Measurements from ENCODE around the gene ZCCHC2. TPM values are rescaled to one million over a fixed set of nuclear protein-coding genes. Genes with fewer than 3 reads are reported as not detected.
A peak's percentile ranks its signal among the peaks of the same experiment; 100 is the strongest.

Gene ZCCHC2
- total and polyA plus RNA-seq, 2 of the 13 experiments (the other 11 are each of a cell fraction or from before 2014, with no cell fraction given) = 62.5 to 76.1 TPM

DNA sequence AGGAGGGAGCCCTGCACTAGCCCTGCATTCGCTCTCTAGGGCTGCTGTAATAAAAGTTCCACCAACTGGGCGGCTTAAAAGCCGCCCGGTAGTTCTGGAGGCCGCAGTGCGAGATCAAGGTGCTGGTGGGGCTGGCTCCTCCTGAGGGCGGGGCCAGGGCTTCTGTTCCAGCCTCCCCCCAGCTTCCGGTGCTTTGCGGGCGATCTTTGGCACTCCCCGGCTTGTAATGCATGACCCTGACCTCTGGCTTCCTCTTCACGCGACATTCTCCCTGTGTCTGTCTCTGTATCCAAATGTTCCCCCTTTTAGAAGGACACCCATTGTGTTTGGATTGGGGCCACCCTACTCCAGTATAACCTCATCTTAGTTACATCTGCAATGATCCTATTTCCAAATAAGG lies 84.5 kb downstream of the ZCCHC2 start (continued):
- no peak for TF ChIP-seq ZNF615 (CRISPR knock-in tag; IDR thresholded peaks at IDR 0.05; ENCODE audit: borderline replicate concordance)
- TF ChIP-seq GABPB1 (CRISPR knock-in tag; IDR thresholded peaks at IDR 0.05) = peak; percentile 81
- TF ChIP-seq ZNF839 (CRISPR knock-in tag; IDR thresholded peaks at IDR 0.05; ENCODE audit: borderline replicate concordance) = no peak
- TF ChIP-seq ZNF577 (CRISPR knock-in tag; IDR thresholded peaks at IDR 0.05; ENCODE audit: borderline replicate concordance, low read depth) = no peak
- no peak for TF ChIP-seq ZNF44 (CRISPR knock-in tag; IDR thresholded peaks at IDR 0.05)
- TF ChIP-seq, protein P1, sequence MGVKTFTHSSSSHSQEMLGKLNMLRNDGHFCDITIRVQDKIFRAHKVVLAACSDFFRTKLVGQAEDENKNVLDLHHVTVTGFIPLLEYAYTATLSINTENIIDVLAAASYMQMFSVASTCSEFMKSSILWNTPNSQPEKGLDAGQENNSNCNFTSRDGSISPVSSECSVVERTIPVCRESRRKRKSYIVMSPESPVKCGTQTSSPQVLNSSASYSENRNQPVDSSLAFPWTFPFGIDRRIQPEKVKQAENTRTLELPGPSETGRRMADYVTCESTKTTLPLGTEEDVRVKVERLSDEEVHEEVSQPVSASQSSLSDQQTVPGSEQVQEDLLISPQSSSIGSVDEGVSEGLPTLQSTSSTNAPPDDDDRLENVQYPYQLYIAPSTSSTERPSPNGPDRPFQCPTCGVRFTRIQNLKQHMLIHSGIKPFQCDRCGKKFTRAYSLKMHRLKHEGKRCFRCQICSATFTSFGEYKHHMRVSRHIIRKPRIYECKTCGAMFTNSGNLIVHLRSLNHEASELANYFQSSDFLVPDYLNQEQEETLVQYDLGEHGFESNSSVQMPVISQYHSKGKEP (CRISPR knock-in tag; IDR thresholded peaks at IDR 0.05) = no peak
- no peak for TF ChIP-seq ZNF317 (CRISPR knock-in tag; IDR thresholded peaks at IDR 0.05)
- TF ChIP-seq KLF11 (CRISPR knock-in tag; IDR thresholded peaks at IDR 0.05) = no peak
- no peak for TF ChIP-seq KDM5A (IDR thresholded peaks at IDR 0.05; ENCODE audit: borderline replicate concordance, low read length)
- peak; percentile 24 for TF ChIP-seq ASH2L (IDR thresholded peaks at IDR 0.05; ENCODE audit: insufficient read length, low read depth, low read length)
- TF ChIP-seq, protein P2, sequence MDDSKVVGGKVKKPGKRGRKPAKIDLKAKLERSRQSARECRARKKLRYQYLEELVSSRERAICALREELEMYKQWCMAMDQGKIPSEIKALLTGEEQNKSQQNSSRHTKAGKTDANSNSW (CRISPR knock-in tag; IDR thresholded peaks at IDR 0.05; ENCODE audit: borderline replicate concordance) = no peak
- no peak for TF ChIP-seq NFRKB (IDR thresholded peaks at IDR 0.05)
- TF ChIP-seq ZNF790 (CRISPR knock-in tag; IDR thresholded peaks at IDR 0.05; ENCODE audit: borderline replicate concordance) = no peak
- TF ChIP-seq, protein P3, sequence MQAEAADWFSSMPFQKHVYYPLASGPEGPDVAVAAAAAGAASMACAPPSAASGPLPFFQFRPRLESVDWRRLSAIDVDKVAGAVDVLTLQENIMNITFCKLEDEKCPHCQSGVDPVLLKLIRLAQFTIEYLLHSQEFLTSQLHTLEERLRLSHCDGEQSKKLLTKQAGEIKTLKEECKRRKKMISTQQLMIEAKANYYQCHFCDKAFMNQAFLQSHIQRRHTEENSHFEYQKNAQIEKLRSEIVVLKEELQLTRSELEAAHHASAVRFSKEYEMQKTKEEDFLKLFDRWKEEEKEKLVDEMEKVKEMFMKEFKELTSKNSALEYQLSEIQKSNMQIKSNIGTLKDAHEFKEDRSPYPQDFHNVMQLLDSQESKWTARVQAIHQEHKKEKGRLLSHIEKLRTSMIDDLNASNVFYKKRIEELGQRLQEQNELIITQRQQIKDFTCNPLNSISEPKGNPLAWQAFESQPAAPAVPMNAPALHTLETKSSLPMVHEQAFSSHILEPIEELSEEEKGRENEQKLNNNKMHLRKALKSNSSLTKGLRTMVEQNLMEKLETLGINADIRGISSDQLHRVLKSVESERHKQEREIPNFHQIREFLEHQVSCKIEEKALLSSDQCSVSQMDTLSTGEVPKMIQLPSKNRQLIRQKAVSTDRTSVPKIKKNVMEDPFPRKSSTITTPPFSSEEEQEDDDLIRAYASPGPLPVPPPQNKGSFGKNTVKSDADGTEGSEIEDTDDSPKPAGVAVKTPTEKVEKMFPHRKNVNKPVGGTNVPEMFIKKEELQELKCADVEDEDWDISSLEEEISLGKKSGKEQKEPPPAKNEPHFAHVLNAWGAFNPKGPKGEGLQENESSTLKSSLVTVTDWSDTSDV (CRISPR knock-in tag; IDR thresholded peaks at IDR 0.05) = no peak
- TF ChIP-seq POGZ (CRISPR knock-in tag; IDR thresholded peaks at IDR 0.05) = peak; percentile 74
- TF ChIP-seq ZNF326 (CRISPR knock-in tag; IDR thresholded peaks at IDR 0.05; ENCODE audit: borderline replicate concordance) = no peak
- TF ChIP-seq RBFOX2 (IDR thresholded peaks at IDR 0.05; ENCODE audit: low read depth, low read length) = no peak
- TF ChIP-seq MIXL1 (CRISPR knock-in tag; IDR thresholded peaks at IDR 0.05) = no peak; the same call in 1 of the 2 replicates
- TF ChIP-seq, protein P4, sequence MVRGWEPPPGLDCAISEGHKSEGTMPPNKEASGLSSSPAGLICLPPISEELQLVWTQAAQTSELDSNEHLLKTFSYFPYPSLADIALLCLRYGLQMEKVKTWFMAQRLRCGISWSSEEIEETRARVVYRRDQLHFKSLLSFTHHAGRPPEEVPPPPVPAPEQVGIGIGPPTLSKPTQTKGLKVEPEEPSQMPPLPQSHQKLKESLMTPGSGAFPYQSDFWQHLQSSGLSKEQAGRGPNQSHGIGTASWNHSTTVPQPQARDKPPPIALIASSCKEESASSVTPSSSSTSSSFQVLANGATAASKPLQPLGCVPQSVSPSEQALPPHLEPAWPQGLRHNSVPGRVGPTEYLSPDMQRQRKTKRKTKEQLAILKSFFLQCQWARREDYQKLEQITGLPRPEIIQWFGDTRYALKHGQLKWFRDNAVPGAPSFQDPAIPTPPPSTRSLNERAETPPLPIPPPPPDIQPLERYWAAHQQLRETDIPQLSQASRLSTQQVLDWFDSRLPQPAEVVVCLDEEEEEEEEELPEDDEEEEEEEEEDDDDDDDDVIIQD (CRISPR knock-in tag; IDR thresholded peaks at IDR 0.05; ENCODE audit: low read depth) = peak; percentile 78; the same call in 1 of the 2 replicates
- TF ChIP-seq ZMYM2 (CRISPR knock-in tag; IDR thresholded peaks at IDR 0.05) = no peak
- no peak for TF ChIP-seq PHF20 (CRISPR knock-in tag; IDR thresholded peaks at IDR 0.05)
- TF ChIP-seq ZNF550 (CRISPR knock-in tag; IDR thresholded peaks at IDR 0.05; ENCODE audit: borderline replicate concordance) = no peak
- TF ChIP-seq, protein P5, sequence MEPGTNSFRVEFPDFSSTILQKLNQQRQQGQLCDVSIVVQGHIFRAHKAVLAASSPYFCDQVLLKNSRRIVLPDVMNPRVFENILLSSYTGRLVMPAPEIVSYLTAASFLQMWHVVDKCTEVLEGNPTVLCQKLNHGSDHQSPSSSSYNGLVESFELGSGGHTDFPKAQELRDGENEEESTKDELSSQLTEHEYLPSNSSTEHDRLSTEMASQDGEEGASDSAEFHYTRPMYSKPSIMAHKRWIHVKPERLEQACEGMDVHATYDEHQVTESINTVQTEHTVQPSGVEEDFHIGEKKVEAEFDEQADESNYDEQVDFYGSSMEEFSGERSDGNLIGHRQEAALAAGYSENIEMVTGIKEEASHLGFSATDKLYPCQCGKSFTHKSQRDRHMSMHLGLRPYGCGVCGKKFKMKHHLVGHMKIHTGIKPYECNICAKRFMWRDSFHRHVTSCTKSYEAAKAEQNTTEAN (CRISPR knock-in tag; conservative IDR thresholded peaks at IDR 0.05) = no peak
- no peak for TF ChIP-seq EZH2 (conservative IDR thresholded peaks at IDR 0.05; ENCODE audit: low read depth, low read length)
- peak; percentile 47; the same call in 1 of the 2 replicates for TF ChIP-seq BHLHE40 (IDR thresholded peaks at IDR 0.05; ENCODE audit: low read length)
- TF ChIP-seq ZNF746 (CRISPR knock-in tag; IDR thresholded peaks at IDR 0.05) = no peak
